ENCODE results near the gene SP110. TPM values are rescaled to one million over a fixed set of nuclear protein-coding genes. Genes with fewer than 3 reads are reported as not detected.

Gene SP110
- total RNA-seq, 2 donors from 2014 or later: 10.8 to 11.6 TPM

GRCh38 chr2:230262246-230262645 is 42.5 kb upstream of the SP110 start:
- Histone ChIP-seq H3K9ac (ENCODE audit: low read depth in 2 of 2, low read length in 2 of 2) (no peak overlapping the region), H3K27me3 (no peaks in the 10 kb centered on the region), H3K4me1 (no peaks in the 10 kb centered on the region), H3K9me3 (no peaks in the 10 kb centered on the region), H3K36me3 (no peaks in the 10 kb centered on the region), H3K4me3 (no peak overlapping the region), H3K27ac (no peak overlapping the region)
- intact Hi-C loops (cut with DNase I): no loop called here
- no peak for TF ChIP-seq CTCF (IDR thresholded peaks at IDR 0.05)
- no peak for DNase-seq

GRCh38 chr2:230258483-230258882 is 38.7 kb upstream of the SP110 start:
- Histone ChIP-seq H3K27me3 (no peaks in the 10 kb centered on the region), H3K4me3 (no peak overlapping the region), H3K4me1 (no peaks in the 10 kb centered on the region), H3K27ac (no peak overlapping the region), H3K9ac (ENCODE audit: low read depth in 2 of 2, low read length in 2 of 2) (no peak overlapping the region), H3K36me3 (no peaks in the 10 kb centered on the region), H3K9me3 (no peaks in the 10 kb centered on the region)
- intact Hi-C loops (cut with DNase I): no loop called here
- no peak for DNase-seq
- TF ChIP-seq CTCF (IDR thresholded peaks at IDR 0.05): no peak

- no peak for DNase-seq
- Histone ChIP-seq H3K27ac (no peak overlapping the region), H3K27me3 (no peaks in the 10 kb centered on the region), H3K4me1 (no peaks in the 10 kb centered on the region), H3K4me3 (no peak overlapping the region), H3K36me3 (no peaks in the 10 kb centered on the region), H3K9ac (ENCODE audit: low read depth in 2 of 2, low read length in 2 of 2) (no peak overlapping the region), H3K9me3 (no peaks in the 10 kb centered on the region)
- no peak for TF ChIP-seq CTCF (IDR thresholded peaks at IDR 0.05)
- intact Hi-C loops (cut with DNase I): no loop called here
Observed at GRCh38 chr2:230256733-230257332, 37.0 kb upstream of the SP110 start.

GRCh38 chr2:230254152-230254881 is 34.5 kb upstream of the SP110 start:
- Histone ChIP-seq H3K36me3 (no peaks in the 10 kb centered on the region), H3K27ac (no peak overlapping the region), H3K9ac (ENCODE audit: low read depth in 2 of 2, low read length in 2 of 2) (no peak overlapping the region), H3K27me3 (no peaks in the 10 kb centered on the region), H3K4me3 (no peak overlapping the region), H3K9me3 (no peaks in the 10 kb centered on the region), H3K4me1 (no peaks in the 10 kb centered on the region)
- intact Hi-C loops (cut with DNase I): no loop called here
- TF ChIP-seq CTCF (IDR thresholded peaks at IDR 0.05): no peak
- DNase-seq: no peak

- intact Hi-C loops (cut with DNase I): no loop called here
- Histone ChIP-seq H3K36me3 (no peaks in the 10 kb centered on the region), H3K4me3 (no peak overlapping the region), H3K27me3 (no peaks in the 10 kb centered on the region), H3K4me1 (no peaks in the 10 kb centered on the region), H3K9me3 (no peaks in the 10 kb centered on the region), H3K27ac (no peak overlapping the region), H3K9ac (ENCODE audit: low read depth in 2 of 2, low read length in 2 of 2) (no peak overlapping the region)
- no peak for DNase-seq
- TF ChIP-seq CTCF (IDR thresholded peaks at IDR 0.05): no peak
Observed at GRCh38 chr2:230250231-230250630, 30.4 kb upstream of the SP110 start.

All from colonic mucosa (tissue), 4 donors.